ENCODE measurements around the gene NKX1-2.

DNA sequence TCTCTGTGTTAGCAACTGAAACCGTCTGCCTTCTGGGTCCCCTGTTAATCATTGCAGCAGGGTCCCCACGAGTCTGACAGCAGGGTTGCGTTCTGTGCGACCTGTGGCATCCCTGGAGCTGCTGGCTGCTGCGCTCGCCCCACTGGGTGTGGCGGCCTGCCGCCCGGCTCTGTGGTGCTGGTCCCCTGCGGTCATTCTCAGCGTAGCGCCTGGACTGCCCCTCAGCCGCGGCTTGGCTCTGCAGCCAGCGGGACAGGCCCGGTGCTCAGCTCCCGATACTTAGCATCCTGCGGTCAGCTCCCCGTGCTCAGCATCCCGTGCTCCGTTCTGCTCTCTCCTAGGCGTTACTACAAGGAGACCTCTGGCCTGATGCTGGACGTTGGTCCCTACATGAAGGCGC, 46.8 kb upstream of the NKX1-2 start:
- TF ChIP-seq CTCF (conservative IDR thresholded peaks at IDR 0.05; ENCODE audit: low read depth in 2 of 2), result no peak
- no peak for TF ChIP-seq EZH2phosphoT487 (IDR thresholded peaks at IDR 0.05; ENCODE audit: unreplicated experiment)
- TF ChIP-seq POLR2AphosphoS5 (IDR thresholded peaks at IDR 0.05; ENCODE audit: low read depth), result no peak
- no peak for TF ChIP-seq ZNF462 (CRISPR knock-in tag; IDR thresholded peaks at IDR 0.05)
- no peak for TF ChIP-seq REST (IDR thresholded peaks at IDR 0.05; ENCODE audit: unreplicated experiment)
- no peak for TF ChIP-seq EZH2 (IDR thresholded peaks at IDR 0.05; ENCODE audit: low read depth, unreplicated experiment)
- no peak for TF ChIP-seq ZNF114 (CRISPR knock-in tag; IDR thresholded peaks at IDR 0.05)
- TF ChIP-seq ZNF331 (CRISPR knock-in tag; IDR thresholded peaks at IDR 0.05; ENCODE audit: low read depth), result no peak
- no peak for TF ChIP-seq CREB1 (CRISPR knock-in tag; IDR thresholded peaks at IDR 0.05; ENCODE audit: low read depth)
- no peak for TF ChIP-seq STAT1 (IDR thresholded peaks at IDR 0.05; ENCODE audit: unreplicated experiment)
- TF ChIP-seq JUNB (IDR thresholded peaks at IDR 0.05; ENCODE audit: unreplicated experiment), result no peak
- no peak for TF ChIP-seq NANOG (IDR thresholded peaks at IDR 0.05; ENCODE audit: borderline replicate concordance)
- TF ChIP-seq, protein P1, sequence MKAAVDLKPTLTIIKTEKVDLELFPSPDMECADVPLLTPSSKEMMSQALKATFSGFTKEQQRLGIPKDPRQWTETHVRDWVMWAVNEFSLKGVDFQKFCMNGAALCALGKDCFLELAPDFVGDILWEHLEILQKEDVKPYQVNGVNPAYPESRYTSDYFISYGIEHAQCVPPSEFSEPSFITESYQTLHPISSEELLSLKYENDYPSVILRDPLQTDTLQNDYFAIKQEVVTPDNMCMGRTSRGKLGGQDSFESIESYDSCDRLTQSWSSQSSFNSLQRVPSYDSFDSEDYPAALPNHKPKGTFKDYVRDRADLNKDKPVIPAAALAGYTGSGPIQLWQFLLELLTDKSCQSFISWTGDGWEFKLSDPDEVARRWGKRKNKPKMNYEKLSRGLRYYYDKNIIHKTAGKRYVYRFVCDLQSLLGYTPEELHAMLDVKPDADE (IDR thresholded peaks at IDR 0.05), result no peak

Measured in GM23338 (cell line).